Measurements from ENCODE around the gene KLK3.

Gene KLK3

GRCh38 chr19:50861496-50862286, 7.0 kb downstream of the KLK3 start:
- no peak for TF ChIP-seq CTCF (IDR thresholded peaks at IDR 0.05; ENCODE audit: borderline replicate concordance, insufficient read depth, low read depth, low read length)
- no peak overlapping the region for H3K4me3 ChIP-seq (ENCODE audit: low read depth, low read length)

GRCh38 chr19:50869479-50869878, 14.8 kb downstream of the KLK3 start:
- no peak overlapping the region for H3K4me3 ChIP-seq (ENCODE audit: low read depth, low read length)
- TF ChIP-seq CTCF (IDR thresholded peaks at IDR 0.05; ENCODE audit: borderline replicate concordance, insufficient read depth, low read depth, low read length): no peak

- H3K4me3 ChIP-seq (ENCODE audit: low read depth, low read length): no peak overlapping the region
- TF ChIP-seq CTCF (IDR thresholded peaks at IDR 0.05; ENCODE audit: borderline replicate concordance, insufficient read depth, low read depth, low read length): peak; percentile 12; the same call in 1 of the 2 replicates
Measured at GRCh38 chr19:50870417-50871089, 15.8 kb downstream of the KLK3 start.

- TF ChIP-seq CTCF (IDR thresholded peaks at IDR 0.05; ENCODE audit: borderline replicate concordance, insufficient read depth, low read depth, low read length): no peak
- H3K4me3 ChIP-seq (ENCODE audit: low read depth, low read length): no peak within 1 kb of the TSS
Measured at GRCh38 chr19:50873056-50873455, 18.3 kb downstream of the KLK3 start, which contains the start of gene KLK2. Gene KLK2 (plus strand): TSS chr19:50873439. CDS start chr19:50873474, 35 bp downstream.

- H3K4me3 ChIP-seq (ENCODE audit: low read depth, low read length): no peak overlapping the region
- TF ChIP-seq CTCF (IDR thresholded peaks at IDR 0.05; ENCODE audit: borderline replicate concordance, insufficient read depth, low read depth, low read length): no peak
Measured at GRCh38 chr19:50874211-50874610, 19.5 kb downstream of the KLK3 start.

GRCh38 chr19:50875795-50876422, 21.2 kb downstream of the KLK3 start:
- H3K4me3 ChIP-seq (ENCODE audit: low read depth, low read length): peak overlapping the region; percentile 10
- TF ChIP-seq CTCF (IDR thresholded peaks at IDR 0.05; ENCODE audit: borderline replicate concordance, insufficient read depth, low read depth, low read length): no peak

Data from GM12875 (cell line).